Ramos (cell line): ENCODE results near the gene IFT81.

ENCODE experiments used
- in situ Hi-C: fragments of 300-500 bp; cut with MboI; formaldehyde crosslinking; loops from one replicate; pipeline ENCODE4 v1.14.3; 2022; ENCODE audit warnings: low sequenced_read_pairs; ENCODE audit not compliant: unreplicated experiment

The IFT81 gene

GRCh38 chr12:110146986-110147385 is 22.8 kb downstream of the IFT81 start:
- in situ Hi-C loops = no loop called here

- in situ Hi-C loops = no loop called here
Measured at GRCh38 chr12:110149086-110149660, 25.0 kb downstream of the IFT81 start.

- in situ Hi-C loops = no loop called here
Measured at GRCh38 chr12:110156766-110157165, 32.6 kb downstream of the IFT81 start.

- in situ Hi-C loops = no loop called here
Measured at GRCh38 chr12:110157539-110157938, 33.4 kb downstream of the IFT81 start.

GRCh38 chr12:110159671-110160245 is 35.6 kb downstream of the IFT81 start:
- in situ Hi-C loops = no loop called here

- in situ Hi-C loops = no loop called here
Measured at GRCh38 chr12:110165540-110166159, 41.5 kb downstream of the IFT81 start.

GRCh38 chr12:110168732-110169455 is 44.7 kb downstream of the IFT81 start:
- in situ Hi-C loops = no loop called here

GRCh38 chr12:110170535-110171185 is 46.5 kb downstream of the IFT81 start:
- in situ Hi-C loops = no loop called here

GRCh38 chr12:110171186-110171538 is 47.0 kb downstream of the IFT81 start:
- in situ Hi-C loops = no loop called here

- in situ Hi-C loops = no loop called here
Measured at GRCh38 chr12:110171636-110172035, 47.5 kb downstream of the IFT81 start.

- in situ Hi-C loops = no loop called here
Measured at GRCh38 chr12:110174373-110174996, 50.3 kb downstream of the IFT81 start.

- in situ Hi-C loops = no loop called here
Measured at GRCh38 chr12:110175201-110175600, 51.0 kb downstream of the IFT81 start.

GRCh38 chr12:110176745-110177144 is 52.6 kb downstream of the IFT81 start:
- in situ Hi-C loops = no loop called here

- in situ Hi-C loops = no loop called here
Measured at GRCh38 chr12:110179291-110179690, 55.1 kb downstream of the IFT81 start.

- in situ Hi-C loops = no loop called here
Measured at GRCh38 chr12:110180591-110181005, 56.4 kb downstream of the IFT81 start.

GRCh38 chr12:110182281-110182680 is 58.1 kb downstream of the IFT81 start:
- in situ Hi-C loops = no loop called here

GRCh38 chr12:110183386-110183785 is 59.2 kb downstream of the IFT81 start:
- in situ Hi-C loops = no loop called here

- in situ Hi-C loops = no loop called here
Measured at GRCh38 chr12:110185626-110186025, 61.5 kb downstream of the IFT81 start.

GRCh38 chr12:110186059-110186458 is 61.9 kb downstream of the IFT81 start:
- in situ Hi-C loops = no loop called here

GRCh38 chr12:110193196-110193595 is 69.0 kb downstream of the IFT81 start:
- in situ Hi-C loops = no loop called here
